GM21390 (cell line): Measurements from ENCODE around the gene PIK3R6.
A peak's percentile ranks its signal among the peaks of the same experiment; 100 is the strongest.

ENCODE experiments used
- ATAC-seq: cut with Tn5 transposase; IDR thresholded peaks from one replicate; pipeline ENCODE4 v1.9.1; 2021; ENCODE audit not compliant: unreplicated experiment

PIK3R6 gene, protein sequence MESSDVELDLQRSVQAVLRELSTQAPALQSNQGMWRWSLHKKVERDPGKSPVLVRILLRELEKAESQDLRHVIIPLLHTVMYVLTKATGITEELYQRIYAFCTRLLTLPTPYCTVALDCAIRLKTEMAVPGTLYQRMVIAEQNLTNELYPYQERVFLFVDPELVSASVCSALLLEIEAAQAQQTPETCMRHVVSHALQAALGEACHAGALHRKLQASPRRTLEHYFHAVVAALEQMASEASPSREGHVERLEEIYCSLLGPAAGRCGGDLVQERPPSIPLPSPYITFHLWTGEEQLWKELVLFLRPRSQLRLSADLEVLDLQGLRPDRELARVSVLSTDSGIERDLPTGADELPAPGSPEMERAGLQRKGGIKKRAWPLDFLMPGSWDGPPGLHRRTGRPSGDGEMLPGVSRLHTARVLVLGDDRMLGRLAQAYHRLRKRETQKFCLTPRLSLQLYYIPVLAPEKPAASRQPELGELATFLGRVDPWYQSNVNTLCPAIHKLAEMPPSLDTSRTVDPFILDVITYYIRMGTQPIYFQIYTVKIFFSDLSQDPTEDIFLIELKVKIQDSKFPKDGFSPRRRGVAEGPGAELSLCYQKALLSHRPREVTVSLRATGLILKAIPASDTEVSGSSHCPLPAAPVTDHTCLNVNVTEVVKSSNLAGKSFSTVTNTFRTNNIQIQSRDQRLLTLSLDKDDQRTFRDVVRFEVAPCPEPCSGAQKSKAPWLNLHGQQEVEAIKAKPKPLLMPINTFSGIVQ

DNA sequence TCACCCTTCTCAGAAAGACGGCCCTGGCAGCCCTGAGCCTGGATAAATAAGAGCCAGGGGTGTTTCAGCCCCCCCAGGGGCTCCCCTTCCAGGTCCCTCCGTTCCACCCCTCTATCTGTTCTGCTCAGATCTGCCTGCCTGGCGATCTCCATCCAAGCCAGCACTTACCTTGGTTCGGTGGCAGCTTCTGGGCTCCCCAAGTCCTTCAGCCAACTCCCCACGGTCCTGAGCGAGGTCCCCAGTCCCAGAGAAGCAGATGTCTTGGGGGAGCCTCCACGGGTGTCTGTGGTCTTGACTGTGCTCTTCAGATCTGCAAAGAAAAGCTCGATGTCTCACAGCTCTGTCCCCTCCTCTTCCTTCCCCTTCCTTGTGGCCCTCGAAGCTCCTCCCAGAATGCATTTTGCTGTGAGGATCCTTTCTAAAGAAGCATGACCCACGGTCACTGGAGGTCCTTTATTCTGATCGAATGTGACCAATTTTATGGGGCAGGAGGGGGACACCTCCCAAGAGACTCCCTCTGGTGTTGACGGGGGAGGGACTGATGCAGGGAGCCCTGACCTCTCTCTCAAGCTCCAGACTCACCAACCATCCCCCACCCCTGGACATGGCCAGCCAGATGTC lies at the start of gene PIK3R6:
PIK3R6 (minus strand) TSS at position 314 of the 621 bp plus-strand sequence. CDS start 17,880 bp downstream, outside the sequence.
- ATAC-seq = no peak

DNA sequence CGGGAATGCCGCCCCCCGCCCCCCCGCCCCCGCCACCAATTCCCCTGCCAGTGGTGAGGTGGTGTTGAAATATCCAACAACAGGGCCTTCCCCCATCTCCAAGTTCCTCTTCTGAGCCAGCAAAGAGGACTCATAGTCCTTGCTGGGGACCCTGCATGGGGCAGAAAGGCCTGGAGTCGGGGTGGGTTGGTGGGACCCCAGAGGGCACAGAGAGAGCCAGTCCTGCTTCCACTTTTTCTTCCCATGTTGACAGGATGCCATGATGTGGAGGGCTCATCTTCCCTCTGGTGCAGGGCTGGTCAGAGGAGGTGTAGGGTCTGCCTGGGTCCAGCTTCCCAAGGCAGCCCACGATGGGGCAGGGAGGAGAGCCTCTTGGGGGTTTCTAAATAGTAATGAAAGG lies 49.0 kb upstream of the PIK3R6 start:
- ATAC-seq = no peak

DNA sequence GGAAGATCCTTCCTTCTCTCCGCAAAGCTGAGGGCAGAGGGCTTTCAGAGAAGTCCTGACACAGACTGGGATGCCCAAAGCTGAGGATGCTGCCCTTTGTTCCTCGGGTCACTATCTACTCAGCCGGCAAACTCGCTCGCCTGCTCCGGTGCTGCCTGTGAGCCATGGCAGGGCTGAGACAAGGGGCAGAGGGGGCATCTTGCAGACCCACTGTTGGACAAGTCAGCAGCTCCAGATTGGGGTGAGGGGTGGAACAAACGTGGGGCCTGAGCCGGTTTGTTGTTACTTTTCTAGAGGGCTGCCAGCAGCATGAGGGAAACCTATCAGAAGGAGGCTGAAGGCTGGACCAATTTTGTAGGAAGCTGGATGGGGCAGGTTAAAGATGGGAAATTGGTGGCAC lies 47.1 kb upstream of the PIK3R6 start:
- no peak for ATAC-seq

DNA sequence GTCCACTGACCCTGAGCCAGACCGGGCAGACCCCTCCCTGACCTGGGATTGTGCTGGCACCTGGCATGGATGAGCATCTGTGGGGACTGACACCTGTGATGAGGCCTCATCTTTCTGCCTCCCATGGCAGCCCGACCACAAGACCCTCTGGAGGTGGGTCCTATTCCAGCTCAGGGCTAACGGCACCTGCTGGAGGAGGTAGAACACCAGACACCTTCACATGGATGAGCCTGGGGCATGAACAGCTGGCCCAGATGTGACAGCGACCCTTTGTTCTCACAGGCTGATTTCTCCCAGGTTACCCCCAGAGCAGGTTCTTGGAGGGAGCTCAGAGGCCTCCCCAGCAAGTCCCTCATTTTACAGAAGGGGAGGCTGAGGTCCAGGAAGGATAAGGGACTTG lies 46.4 kb upstream of the PIK3R6 start:
- no peak for ATAC-seq

DNA sequence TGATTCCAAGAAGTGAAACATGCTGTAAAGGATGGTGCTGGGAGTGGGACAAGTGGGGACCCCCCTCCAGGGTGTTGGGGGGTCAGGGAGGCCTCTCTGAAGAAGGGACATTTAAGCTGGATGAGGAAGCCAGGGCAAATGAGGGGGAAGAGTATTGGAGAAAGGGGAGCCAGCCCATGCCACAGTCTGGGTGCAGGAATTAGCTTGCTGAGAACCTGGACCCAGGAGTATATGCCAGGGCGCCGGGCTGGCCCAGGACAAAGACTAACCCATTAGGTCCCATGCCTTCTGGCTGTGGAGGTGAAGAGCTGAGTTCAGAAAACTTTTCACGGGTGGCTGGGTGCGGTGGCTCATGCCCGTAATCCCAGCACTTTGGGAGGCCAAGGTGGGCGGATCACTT lies 45.6 kb upstream of the PIK3R6 start:
- ATAC-seq = no peak

DNA sequence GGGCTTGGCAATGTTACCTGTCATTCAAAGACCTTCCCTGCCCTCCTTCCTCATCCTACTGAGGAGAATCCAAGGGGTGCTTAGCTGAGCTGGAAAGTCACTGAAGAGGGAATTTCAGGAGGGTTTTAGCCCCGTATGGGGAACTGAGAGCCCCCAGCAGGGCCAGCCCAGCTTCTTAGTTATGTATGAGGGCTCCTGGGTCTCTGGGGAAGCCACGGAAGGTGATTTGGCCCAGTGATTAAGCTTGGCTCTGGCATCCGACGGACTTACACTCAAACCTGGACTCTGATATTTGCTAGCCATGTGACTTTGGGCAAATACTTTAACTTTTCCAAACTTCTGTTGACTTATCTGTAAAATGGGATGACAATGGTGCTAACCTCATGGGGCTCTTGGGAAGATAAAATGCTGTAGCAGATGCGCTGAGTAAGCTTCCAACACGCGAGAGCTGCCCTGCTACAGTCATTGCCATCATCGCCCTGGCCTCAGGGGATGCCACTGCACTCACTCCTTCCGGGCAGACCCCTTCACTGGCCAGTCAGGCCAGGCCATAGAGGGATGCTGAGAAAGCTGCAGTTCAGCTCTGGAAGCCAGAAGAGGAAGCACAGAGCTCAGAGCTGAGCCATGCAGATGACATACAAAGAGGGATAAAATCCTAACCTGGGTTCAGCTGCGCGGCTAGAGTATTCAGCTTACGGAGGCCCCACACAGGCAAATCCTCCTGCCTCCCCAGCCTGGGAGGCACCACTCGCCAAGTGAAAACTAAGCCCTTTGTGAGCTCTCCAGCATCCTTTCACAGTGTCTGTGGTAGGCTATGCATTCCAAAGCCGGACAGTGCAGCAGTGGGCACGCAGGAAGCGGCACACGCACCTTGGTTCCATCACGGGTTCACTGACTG lies 44.9 kb upstream of the PIK3R6 start:
- no peak for ATAC-seq

DNA sequence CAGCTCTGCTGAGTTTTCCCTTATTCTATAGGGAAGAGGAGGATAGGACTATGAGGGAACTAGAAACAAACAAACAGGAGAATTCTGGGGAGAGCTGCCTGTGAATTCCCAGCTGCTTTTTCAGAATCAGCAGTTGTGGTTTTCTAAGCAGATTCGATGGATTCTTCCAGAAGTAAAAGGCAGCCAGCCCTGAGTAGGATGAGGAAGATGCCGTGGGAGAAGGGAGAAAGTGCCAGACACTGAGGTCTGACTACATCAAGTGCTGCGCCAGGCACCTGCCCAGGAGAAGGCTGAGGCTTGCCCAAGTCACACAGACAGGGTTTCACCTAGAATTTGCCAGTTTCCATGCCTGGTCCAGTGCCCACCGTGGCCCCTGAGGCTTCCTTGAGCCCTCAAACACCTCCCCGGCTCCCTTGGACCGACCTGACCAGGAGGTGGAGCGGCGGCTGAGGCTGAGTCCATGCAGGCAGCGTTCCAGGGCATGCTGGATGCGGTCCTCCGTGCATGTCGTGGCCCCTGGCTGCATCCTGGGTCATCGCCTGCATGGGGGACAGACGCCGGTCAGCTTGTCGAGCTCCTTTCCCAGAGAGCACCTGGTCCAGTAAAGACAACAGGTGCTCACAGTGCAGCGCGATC lies 43.6 kb upstream of the PIK3R6 start:
- ATAC-seq = no peak

DNA sequence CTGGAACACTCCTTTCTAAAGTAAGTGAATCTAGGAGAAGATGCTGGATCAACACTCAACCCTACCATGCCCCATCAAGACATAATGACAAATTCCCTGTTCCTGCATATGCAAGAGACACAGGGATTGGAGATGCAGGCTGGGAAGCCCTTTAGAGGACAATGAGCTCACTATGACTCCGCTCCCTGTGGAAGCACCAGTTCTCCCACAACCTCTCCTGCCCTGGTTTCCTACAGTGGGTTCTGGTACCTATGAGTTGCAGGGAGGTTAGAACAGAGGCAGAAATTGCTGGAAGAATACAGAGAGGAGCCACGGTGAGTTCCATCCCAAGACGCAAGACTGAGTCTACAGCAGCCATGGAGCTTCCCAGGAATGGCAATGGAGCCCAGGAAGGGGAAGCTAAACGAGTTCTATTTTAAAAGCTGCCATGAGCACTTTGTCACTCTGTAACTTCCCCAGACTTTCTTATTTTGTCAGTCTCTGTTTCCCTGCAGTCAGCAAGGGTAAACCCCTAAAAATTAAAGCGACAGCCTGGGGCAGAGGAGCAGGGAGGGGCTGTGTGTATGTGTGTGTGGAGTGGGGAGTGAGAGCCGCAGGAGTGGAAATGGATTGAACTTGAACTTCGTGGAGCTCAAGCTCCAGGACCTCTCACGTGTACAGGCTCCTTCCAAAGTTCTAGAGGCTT lies 42.3 kb upstream of the PIK3R6 start:
- ATAC-seq = no peak

DNA sequence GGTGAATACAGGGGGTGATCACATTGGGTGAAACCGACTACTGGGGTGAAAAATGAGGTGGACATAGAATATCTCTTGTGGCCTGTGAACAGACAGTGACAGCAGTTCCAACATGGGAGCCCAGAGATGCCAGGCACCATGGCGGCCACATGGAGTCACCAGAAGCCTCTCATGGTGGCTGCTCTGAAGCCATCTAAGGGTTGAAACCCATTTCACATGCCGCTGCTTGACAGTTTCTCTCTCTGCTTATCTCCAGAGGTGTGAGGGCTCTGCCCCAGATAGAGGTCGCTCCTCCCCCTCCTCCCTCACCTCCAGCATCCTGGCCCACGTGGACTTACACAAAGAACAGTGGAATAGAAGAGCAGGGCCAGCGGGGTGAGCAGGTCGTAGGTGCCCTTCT lies 37.9 kb upstream of the PIK3R6 start:
- no peak for ATAC-seq

DNA sequence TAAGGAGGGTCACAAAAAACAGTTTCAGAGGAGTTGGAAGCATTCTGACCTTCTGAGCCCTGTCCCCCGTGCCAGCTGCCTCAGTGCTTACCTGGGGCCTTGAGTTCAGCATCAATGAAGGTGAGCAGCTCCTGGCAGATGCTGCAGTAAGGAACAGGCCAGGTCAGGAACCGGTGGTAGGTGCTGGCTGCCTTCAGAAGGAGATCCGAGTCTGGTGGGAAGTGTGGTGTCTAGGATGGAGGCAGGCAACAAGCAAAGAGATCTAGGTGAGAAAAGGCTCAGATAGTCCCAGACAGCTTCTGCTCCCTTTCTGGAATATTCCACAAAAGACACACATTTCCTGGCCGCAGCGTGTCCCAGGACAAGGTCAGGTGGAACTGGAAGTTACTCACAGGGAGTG lies 37.2 kb upstream of the PIK3R6 start:
- no peak for ATAC-seq

DNA sequence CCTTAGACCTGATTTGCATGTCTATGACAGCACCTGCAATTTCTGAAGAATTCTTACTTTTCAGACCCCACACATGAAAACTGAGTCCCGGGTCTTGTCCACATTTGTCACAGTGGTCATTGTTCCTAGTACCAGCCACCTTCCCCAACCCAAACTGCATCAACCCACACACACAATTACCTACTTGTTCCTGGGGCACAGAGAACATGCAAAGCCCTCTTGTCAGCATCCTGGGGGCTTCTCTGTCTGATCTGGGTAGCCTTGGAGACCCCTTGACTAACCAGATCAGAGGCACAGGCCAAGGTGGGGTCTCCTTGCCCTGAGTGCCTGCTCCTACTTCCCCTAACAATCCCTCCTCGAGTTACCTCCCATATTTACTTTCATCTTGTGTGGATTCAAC lies 36.7 kb upstream of the PIK3R6 start:
- ATAC-seq = no peak

DNA sequence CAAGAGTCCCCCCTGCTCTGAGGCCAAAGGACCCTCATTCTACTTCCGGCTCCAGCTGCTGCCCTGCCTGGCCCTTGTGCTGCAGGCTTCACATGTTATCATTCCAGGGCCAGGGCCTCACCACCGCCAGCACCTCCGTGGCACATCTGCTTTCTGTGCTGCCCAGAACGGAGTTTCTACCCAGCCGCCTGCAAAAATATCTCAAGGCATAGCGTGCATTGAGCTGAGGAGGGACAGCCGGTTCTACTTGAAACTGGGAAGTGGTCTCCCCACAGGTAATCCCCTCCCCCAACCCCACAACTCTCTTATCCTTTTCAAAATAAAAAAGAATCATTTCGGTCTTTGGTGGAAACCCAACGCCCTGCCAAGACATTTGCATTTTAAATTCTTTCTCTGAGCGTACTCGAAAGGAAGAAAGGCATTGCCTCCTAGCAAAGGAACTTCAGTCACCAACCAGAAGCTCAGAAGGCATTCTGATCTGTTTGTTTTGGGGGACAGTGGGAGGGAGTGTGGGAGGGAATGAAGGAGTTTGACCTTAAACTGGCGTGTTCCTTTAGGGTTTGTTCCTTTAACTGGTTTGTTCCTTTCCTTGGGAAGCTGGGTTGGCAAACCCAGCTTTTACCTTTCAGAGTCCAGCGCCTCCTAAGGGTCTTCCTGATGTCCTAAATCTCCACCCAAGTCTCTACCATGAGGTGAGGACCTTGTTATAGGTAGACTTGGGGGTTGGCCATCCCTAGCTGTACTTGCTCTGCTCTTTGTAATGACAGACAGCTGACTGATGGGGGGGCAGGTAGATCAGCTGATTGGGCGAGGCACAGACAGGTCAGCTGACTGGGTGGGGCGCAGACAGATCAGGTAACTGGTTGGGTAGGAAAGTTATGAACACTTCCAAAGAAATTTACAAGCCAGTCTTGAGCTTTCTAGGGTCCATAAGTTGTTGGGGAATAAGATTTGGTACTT lies 33.4 kb upstream of the PIK3R6 start:
- ATAC-seq = peak; percentile 54

DNA sequence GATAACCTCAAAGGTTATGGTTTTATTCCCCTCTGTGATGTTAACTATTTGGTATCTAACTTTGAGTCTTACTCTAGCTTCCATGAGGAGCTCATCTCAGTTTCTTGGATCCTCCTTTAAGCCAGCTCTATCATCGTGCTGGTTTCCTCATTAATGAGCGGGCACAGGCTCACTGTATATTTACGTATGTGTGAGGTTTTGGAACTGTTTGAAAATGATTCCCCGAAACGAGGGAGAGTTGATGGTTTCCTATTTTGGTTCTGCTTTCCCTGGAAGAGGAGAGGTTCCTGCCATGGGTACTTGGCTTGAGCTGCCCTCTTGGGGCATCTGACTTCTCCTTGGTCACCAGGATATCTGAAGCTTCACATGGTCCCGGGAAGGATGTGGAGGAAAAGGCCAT lies 32.7 kb upstream of the PIK3R6 start:
- no peak for ATAC-seq

DNA sequence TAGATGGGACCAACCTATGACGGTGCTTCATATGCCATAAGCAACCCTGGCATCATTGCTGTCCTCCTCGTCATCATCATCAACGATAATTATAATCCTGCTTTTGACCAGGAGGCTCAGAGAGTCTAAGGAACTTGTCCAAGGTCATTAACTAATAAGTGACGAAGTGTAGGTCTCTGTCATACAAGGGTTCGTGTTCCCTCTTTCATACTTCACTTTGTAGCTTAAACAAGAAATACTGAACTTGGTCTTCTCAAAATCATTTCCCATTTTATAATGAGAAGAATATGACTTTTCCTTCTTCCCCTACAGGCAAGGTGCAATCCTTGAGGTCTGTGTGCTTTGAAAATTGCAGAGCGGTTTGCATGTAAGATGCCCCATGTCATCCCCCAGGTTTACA lies 31.2 kb upstream of the PIK3R6 start:
- ATAC-seq = no peak

DNA sequence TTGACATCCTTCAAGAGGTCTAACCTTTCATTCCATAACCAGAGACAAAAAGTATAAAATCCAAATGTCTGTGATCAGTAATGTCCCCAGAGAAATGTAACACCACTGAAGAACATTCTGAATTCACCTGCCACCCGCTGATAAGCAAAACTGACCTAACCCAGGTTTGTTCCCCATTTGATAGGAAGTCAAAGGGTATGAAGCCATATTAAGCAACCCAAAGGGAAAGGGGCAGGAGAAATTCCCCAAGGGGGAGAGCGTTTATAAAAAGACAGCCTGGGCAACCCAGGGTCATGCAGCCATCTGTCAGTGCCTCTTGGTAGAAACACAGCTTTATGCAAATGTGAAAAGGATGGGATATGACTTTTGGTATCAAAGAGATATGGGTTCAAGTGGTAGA lies 30.7 kb upstream of the PIK3R6 start:
- no peak for ATAC-seq

DNA sequence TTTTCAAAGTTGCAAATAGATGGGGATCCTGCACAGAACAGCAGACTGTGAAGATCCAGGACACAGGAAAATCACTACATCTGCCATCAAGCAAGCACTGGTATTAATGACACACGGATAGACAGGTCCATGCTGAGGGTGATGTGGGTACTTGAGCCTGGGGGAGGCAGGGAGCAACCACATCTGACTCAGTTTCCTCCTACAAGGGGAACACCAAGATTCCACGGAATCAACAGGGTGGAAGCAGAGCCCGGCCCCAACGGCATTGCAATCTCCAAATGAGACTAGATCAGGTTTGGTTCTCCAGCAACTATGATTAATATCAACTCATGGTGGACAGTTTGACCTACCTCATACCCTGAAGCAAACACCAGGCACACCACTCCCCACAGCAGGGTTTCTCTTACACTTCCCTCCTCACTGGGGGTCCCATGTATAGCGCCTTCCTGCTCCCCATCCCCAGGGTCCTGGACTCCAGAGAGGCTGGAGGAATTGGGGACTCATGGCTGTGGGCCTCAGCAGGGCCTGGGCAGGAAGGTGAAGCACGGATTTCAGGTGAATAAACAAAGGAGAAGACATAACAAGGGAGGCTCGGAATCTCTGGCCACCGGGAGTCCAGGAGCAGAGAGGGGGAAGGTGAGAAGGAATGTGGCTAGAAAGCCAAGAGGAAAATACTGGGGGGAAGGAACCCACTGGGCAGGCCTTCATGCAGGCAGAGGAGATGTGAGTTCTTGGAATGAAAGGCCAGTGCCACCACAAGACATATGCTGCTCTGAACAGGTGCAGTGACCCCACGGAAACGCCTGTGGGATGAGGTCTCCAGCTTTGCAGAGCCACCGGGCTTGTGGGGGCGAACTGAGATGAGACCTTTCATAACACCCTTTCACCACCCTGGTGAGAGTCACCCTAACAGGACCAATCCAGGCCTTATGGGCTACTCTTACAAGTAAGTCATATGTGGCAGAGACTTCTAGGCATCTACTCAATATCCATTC lies 29.5 kb upstream of the PIK3R6 start:
- ATAC-seq = no peak

DNA sequence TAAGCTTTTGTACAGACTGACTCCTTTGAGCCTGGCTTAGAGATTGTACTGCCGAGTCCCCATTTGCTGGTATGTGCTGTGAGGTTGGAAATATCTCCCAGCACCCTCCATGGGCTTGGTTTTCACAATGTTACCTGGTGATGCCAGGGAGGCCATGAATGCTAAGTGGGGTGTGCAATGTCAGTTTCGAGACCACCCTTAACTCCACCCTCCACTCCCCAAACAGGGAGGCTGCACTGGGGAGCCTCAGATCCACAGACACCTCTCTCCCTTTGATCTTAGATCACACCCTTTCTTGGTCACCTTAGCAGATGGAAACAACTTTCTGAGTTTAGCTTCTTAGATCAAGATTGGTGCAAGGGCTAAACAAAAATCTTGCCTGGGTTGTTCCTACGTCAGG lies 28.6 kb upstream of the PIK3R6 start:
- no peak for ATAC-seq
